Mesendoderm (in vitro differentiated cells): ENCODE data around the gene B4GALT3.

ENCODE experiments used
- DNase-seq: peaks from one replicate; pipeline ENCODE4 v3.0.0; 2013
- H2AK5ac ChIP-seq: 2 replicates; pipeline ENCODE4 v1.6.1; 2013; ENCODE audit warnings: low read length, inconsistent platforms
- H2BK120ac ChIP-seq: 2 replicates; pipeline ENCODE4 v1.6.1; 2013; ENCODE audit warnings: low read depth, mild to moderate bottlenecking, low read length, moderate library complexity, mixed read lengths
- H2BK15ac ChIP-seq: replicated peaks from 2 replicates; pipeline ENCODE4 v1.6.1; 2013; ENCODE audit warnings: low read depth, mild to moderate bottlenecking, moderate library complexity
- H2BK5ac ChIP-seq: 2 replicates; pipeline ENCODE4 v1.6.1; 2013; ENCODE audit warnings: low read length, inconsistent platforms
- H3K18ac ChIP-seq: 2 replicates; pipeline ENCODE4 v1.6.1; 2013; ENCODE audit warnings: mild to moderate bottlenecking, low read length, mixed read lengths
- H3K23ac ChIP-seq: one replicate; pipeline ENCODE4 v1.6.1; 2013; ENCODE audit warnings: low read length
- H3K27ac ChIP-seq: 2 replicates; pipeline ENCODE4 v1.5.1; 2013; ENCODE audit warnings: low read depth, mild to moderate bottlenecking, inconsistent platforms, low read length, moderate library complexity
- H3K27me3 ChIP-seq: 2 replicates; pipeline ENCODE4 v1.6.1; 2013; ENCODE audit warnings: low read length, control low read depth, mild to moderate bottlenecking, inconsistent platforms; ENCODE audit not compliant: insufficient read depth, poor library complexity
- H3K36me3 ChIP-seq: 2 replicates; pipeline ENCODE4 v1.6.1; 2013; ENCODE audit warnings: low read length, inconsistent platforms; ENCODE audit not compliant: control insufficient read depth, insufficient read depth
- H3K4ac ChIP-seq: one replicate; pipeline ENCODE4 v1.6.1; 2013; ENCODE audit warnings: low read depth, mild to moderate bottlenecking, low read length, moderate library complexity
- H3K4me1 ChIP-seq: 2 replicates; pipeline ENCODE4 v1.6.1; 2013; ENCODE audit warnings: low read depth, low read length, inconsistent platforms; ENCODE audit not compliant: control insufficient read depth
- H3K4me2 ChIP-seq: 2 replicates; pipeline ENCODE4 v1.6.1; 2013; ENCODE audit warnings: low read length
- H3K4me3 ChIP-seq: 2 replicates; pipeline ENCODE4 v1.5.1; 2013; ENCODE audit warnings: mild to moderate bottlenecking, low read length
- H3K56ac ChIP-seq: one replicate; pipeline ENCODE4 v1.6.1; 2013; ENCODE audit warnings: low read length
- H3K79me1 ChIP-seq: 2 replicates; pipeline ENCODE4 v1.6.1; 2013; ENCODE audit warnings: low read length, inconsistent platforms
- H3K79me2 ChIP-seq: 2 replicates; pipeline ENCODE4 v1.6.1; 2013; ENCODE audit warnings: mild to moderate bottlenecking, low read length; ENCODE audit not compliant: control insufficient read depth, insufficient read depth
- H3K9ac ChIP-seq: 2 replicates; pipeline ENCODE4 v1.6.1; 2013; ENCODE audit warnings: low read length, inconsistent platforms
- H4K5ac ChIP-seq: one replicate; pipeline ENCODE4 v1.6.1; 2013; ENCODE audit warnings: low read length
- H4K8ac ChIP-seq: one replicate; pipeline ENCODE4 v1.6.1; 2013; ENCODE audit warnings: low read depth, mild to moderate bottlenecking, control low read depth, low read length, moderate library complexity
- WGBS: extraction: QIAGEN DNeasy Blood & Tissue Kit; methylation state at CpG from one replicate; pipeline ENCODE4 v1.1.7; 2013; ENCODE audit warnings: low lambda C conversion rate, missing lambda C conversion rate; ENCODE audit not compliant: insufficient coverage; ENCODE audit errors: extremely low coverage; 5-methylcytosine and 5-hydroxymethylcytosine counted together

B4GALT3 gene

GRCh38 chr1:161185282-161185682 lies 8.0 kb upstream of the B4GALT3 start:
- WGBS: no CpG with 5 or more reads among the region's 3 CpGs
- H3K56ac ChIP-seq: no peak overlapping the region
- H3K27me3 ChIP-seq: no peaks in the 10 kb centered on the region
- DNase-seq: no peak
- no peaks in the 10 kb centered on the region for H3K4me1 ChIP-seq
- no peak overlapping the region for H3K9ac ChIP-seq
- no peaks in the 10 kb centered on the region for H3K36me3 ChIP-seq
- no peak overlapping the region for H3K23ac ChIP-seq
- H3K79me1 ChIP-seq: no peaks in the 10 kb centered on the region
- H3K4me2 ChIP-seq: no peak overlapping the region
- peak overlapping the region; percentile 56 for H4K5ac ChIP-seq
- no peak overlapping the region for H2BK120ac ChIP-seq
- no peak overlapping the region for H4K8ac ChIP-seq
- H2BK15ac ChIP-seq: no peak overlapping the region
- no peak overlapping the region for H3K27ac ChIP-seq
- H3K18ac ChIP-seq: no peak overlapping the region
- H3K4me3 ChIP-seq: no peak overlapping the region
- no peak overlapping the region for H2AK5ac ChIP-seq
- H3K79me2 ChIP-seq: no peaks in the 10 kb centered on the region
- no peak overlapping the region for H2BK5ac ChIP-seq
- no peak overlapping the region for H3K4ac ChIP-seq

DNA sequence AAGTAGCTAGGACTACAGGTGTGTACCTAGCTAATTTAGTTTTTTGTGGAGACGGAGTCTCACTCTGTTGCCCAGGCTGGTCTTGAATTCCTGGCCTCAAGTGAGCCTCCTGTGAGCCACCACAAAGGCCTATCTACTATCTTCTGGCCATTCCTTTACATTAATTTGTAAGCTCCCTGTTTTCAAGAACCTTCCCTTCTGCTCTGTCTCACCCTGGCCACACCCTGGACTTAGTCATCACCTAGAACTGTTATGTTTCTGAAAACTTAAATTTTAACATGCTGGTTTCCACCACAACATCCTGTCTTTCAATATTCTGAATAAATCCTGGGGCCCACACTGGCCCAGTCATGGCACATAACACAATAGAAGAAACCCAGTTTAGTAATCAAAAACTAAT lies 4.9 kb upstream of the B4GALT3 start:
- Histone ChIP-seq H3K9ac (no peak overlapping the region), H3K27ac (no peak overlapping the region), H2AK5ac (no peak overlapping the region), H3K4ac (no peak overlapping the region), H2BK15ac (no peak overlapping the region), H3K79me1 (no peaks in the 10 kb centered on the region), H3K4me1 (peaks cover 4% of the 10 kb centered on the region), H2BK120ac (no peak overlapping the region), H3K56ac (no peak overlapping the region), H3K4me2 (no peak overlapping the region), H3K18ac (no peak overlapping the region), H4K5ac (no peak overlapping the region), H2BK5ac (no peak overlapping the region), H3K27me3 (no peaks in the 10 kb centered on the region), H3K4me3 (no peak overlapping the region), H3K23ac (no peak overlapping the region), H3K79me2 (no peaks in the 10 kb centered on the region), H3K36me3 (no peaks in the 10 kb centered on the region), H4K8ac (no peak overlapping the region)
- WGBS: no CpG with 5 or more reads among the region's 1 CpG
- DNase-seq: no peak

DNA sequence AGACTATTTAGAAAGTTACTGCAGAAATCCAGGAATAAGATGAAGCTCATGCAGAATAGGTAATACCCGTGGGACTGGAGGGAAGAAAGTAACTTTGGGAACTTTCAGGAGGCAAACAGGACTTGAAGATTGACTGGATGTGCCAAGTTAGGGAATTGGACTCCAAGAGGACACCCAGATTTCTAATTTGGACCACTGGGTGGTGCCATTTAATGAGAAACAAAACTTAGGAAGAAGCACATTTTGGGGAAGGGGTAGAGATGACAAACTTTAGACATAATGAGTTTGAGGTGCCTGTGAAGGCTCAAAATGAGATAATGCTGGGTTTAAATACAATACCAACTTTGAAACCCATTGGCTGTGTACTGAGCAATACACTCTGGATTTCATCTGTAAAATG lies 3.3 kb upstream of the B4GALT3 start:
- no peak overlapping the region for H2BK5ac ChIP-seq
- H3K9ac ChIP-seq: no peak overlapping the region
- H2AK5ac ChIP-seq: no peak overlapping the region
- H3K4me2 ChIP-seq: no peak overlapping the region
- peaks cover 6% of the 10 kb centered on the region for H3K79me1 ChIP-seq
- no peak overlapping the region for H3K27ac ChIP-seq
- H3K18ac ChIP-seq: no peak overlapping the region
- H4K5ac ChIP-seq: no peak overlapping the region
- no peak overlapping the region for H3K4me3 ChIP-seq
- H3K4ac ChIP-seq: no peak overlapping the region
- DNase-seq: peak; percentile 60
- H3K56ac ChIP-seq: no peak overlapping the region
- WGBS: no CpG with 5 or more reads among the region's 1 CpG
- H3K27me3 ChIP-seq: no peaks in the 10 kb centered on the region
- no peak overlapping the region for H3K23ac ChIP-seq
- no peak overlapping the region for H2BK120ac ChIP-seq
- H2BK15ac ChIP-seq: no peak overlapping the region
- H3K36me3 ChIP-seq: no peaks in the 10 kb centered on the region
- peaks cover 4% of the 10 kb centered on the region for H3K79me2 ChIP-seq
- peaks cover 8% of the 10 kb centered on the region for H3K4me1 ChIP-seq
- no peak overlapping the region for H4K8ac ChIP-seq

GRCh38 chr1:161179698-161180097 lies 2.4 kb upstream of the B4GALT3 start:
- no peak overlapping the region for H3K56ac ChIP-seq
- no peak overlapping the region for H2AK5ac ChIP-seq
- no peak overlapping the region for H4K5ac ChIP-seq
- H3K4ac ChIP-seq: no peak overlapping the region
- no CpG with 5 or more reads among the region's 3 CpGs for WGBS
- no peak overlapping the region for H2BK120ac ChIP-seq
- no peak overlapping the region for H3K27ac ChIP-seq
- H2BK5ac ChIP-seq: no peak overlapping the region
- H3K27me3 ChIP-seq: no peaks in the 10 kb centered on the region
- no peak overlapping the region for H3K23ac ChIP-seq
- H4K8ac ChIP-seq: no peak overlapping the region
- H3K79me2 ChIP-seq: peaks cover 4% of the 10 kb centered on the region
- H3K4me3 ChIP-seq: no peak overlapping the region
- no peak for DNase-seq
- peaks cover 6% of the 10 kb centered on the region for H3K79me1 ChIP-seq
- no peaks in the 10 kb centered on the region for H3K36me3 ChIP-seq
- peaks cover 8% of the 10 kb centered on the region for H3K4me1 ChIP-seq
- no peak overlapping the region for H3K4me2 ChIP-seq
- no peak overlapping the region for H2BK15ac ChIP-seq
- H3K18ac ChIP-seq: no peak overlapping the region
- H3K9ac ChIP-seq: no peak overlapping the region

GRCh38 chr1:161177936-161178244 lies 583 bp upstream of the B4GALT3 start:
- no CpG with 5 or more reads among the region's 9 CpGs for WGBS
- Histone ChIP-seq H4K8ac (no peak overlapping the region), H3K4me2 (peak overlapping the region; percentile 23), H4K5ac (peak overlapping the region; percentile 68), H2BK5ac (no peak overlapping the region), H3K23ac (no peak overlapping the region), H3K79me1 (peaks cover 6% of the 10 kb centered on the region), H3K4me1 (peaks cover 8% of the 10 kb centered on the region), H2BK120ac (no peak overlapping the region), H3K4ac (no peak overlapping the region), H3K79me2 (peaks cover 4% of the 10 kb centered on the region), H3K27ac (no peak overlapping the region), H3K4me3 (no peak overlapping the region), H3K27me3 (no peaks in the 10 kb centered on the region), H3K56ac (peak overlapping the region; percentile 91), H2AK5ac (no peak overlapping the region), H3K18ac (no peak overlapping the region), H3K9ac (peak overlapping the region; percentile 98), H2BK15ac (no peak overlapping the region), H3K36me3 (peaks cover 4% of the 10 kb centered on the region)
- DNase-seq: no peak

GRCh38 chr1:161176468-161177111 lies 717 bp downstream of the B4GALT3 start:
- DNase-seq: no peak
- Histone ChIP-seq H4K8ac (no peak overlapping the region), H3K4ac (no peak overlapping the region), H3K79me1 (peaks cover 6% of the 10 kb centered on the region), H3K9ac (peak overlapping the region; percentile 98), H2BK15ac (no peak overlapping the region), H3K27ac (no peak overlapping the region), H3K27me3 (no peaks in the 10 kb centered on the region), H2BK120ac (no peak overlapping the region), H3K23ac (peak overlapping the region; percentile 37), H3K4me1 (peaks cover 8% of the 10 kb centered on the region), H3K18ac (no peak overlapping the region), H3K56ac (peak overlapping the region; percentile 100), H2AK5ac (no peak overlapping the region), H3K36me3 (peaks cover 8% of the 10 kb centered on the region), H3K79me2 (peaks cover 4% of the 10 kb centered on the region), H2BK5ac (no peak overlapping the region), H3K4me3 (peak overlapping the region; percentile 96), H3K4me2 (peak overlapping the region; percentile 57), H4K5ac (no peak overlapping the region)
- no CpG with 5 or more reads among the region's 17 CpGs for WGBS
